NCI-H460 (cell line): ENCODE results near the gene INO80. TPM values are rescaled to one million over a fixed set of nuclear protein-coding genes. Genes with fewer than 3 reads are reported as not detected.
"Not testable (repeated sequence)": the region's sequence is repeated elsewhere in the genome, so short reads cannot be mapped to it uniquely, and the experiment has no call there.

ENCODE experiments used
- DNase-seq: peaks from one replicate; pipeline ENCODE4 v3.0.0-alpha.2; 2016; ENCODE audit warnings: low read depth; ENCODE audit errors: extremely low read depth
- total RNA-seq: library from RNA; depleted of rRNA; stranded (reverse); fragments of >200 nt; shearing (Covaris generic); gene quantifications from 2 replicates; pipeline ENCODE4 v1.2.3, GENCODE V29; 2014

The INO80 gene
- total RNA-seq, 1 experiment from 2014 or later: 25.2 TPM

DNA sequence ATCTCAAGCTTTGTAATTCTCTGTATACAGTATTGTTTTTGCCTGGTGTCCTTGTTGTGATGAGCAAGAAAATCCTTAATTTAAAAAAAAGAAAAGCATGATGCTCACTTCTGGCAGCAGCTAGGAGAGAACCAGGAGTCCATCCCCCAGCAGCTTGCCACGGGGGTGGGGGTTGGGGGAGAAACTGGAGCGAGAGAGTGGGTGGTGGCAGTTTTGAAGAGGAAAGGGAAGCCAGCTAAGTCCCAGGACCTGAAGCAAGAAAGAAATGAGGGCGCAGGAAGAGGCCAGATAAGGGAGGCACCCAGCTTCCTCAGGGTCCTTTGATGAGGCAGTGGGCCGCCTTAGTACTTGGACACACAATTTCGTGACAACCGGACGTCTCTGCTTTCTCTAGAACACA is 139.3 kb downstream of the INO80 start:
- no peak for DNase-seq

DNA sequence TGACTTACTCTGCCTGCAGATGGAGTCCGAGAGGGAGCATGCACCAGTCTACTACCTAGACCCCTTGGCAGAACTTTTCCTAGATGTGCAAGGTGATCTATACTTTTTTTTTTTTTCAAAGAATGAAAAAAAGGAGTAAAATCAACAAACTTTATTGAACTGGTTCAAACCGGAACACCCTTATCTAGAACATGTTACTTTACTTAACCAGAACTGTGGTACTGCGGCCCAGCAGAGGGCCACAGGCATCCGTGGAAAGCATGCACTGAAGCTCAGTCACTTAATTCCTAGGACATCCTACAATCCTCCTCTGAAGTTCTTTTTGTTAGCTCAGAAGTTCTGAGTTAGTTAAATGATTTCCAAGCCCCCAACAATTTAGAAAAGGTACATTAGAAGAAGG is 141.2 kb downstream of the INO80 start:
- DNase-seq: no peak

- no peak for DNase-seq
These were observed 146.7 kb downstream of the INO80 start for GRCh38 chr15:40969363-40969762.

- no peak for DNase-seq
These were observed 147.6 kb downstream of the INO80 start for GRCh38 chr15:40968290-40969085.

DNA sequence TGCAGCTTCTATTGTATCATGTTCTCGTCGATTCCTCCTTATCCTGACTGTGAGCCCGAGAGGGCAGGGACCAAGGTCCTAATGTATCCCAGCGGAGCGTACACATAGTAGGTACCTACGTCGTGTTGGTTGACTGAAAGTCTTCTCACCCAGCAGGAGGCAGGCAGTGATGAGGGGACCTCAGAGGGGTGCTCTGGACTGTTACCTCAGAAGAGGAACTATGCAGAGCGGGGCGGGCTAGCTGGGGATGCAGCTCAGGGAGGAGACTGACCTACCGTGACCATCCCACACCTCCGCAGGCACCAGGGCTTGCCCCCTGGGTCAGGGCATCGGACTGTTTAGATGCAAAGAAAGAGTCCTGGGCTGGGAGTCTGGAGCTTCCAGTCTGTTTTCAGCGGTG is 151.4 kb downstream of the INO80 start:
- DNase-seq: no peak

- no peak for DNase-seq
These were observed 152.1 kb downstream of the INO80 start for GRCh38 chr15:40964006-40964405.

DNA sequence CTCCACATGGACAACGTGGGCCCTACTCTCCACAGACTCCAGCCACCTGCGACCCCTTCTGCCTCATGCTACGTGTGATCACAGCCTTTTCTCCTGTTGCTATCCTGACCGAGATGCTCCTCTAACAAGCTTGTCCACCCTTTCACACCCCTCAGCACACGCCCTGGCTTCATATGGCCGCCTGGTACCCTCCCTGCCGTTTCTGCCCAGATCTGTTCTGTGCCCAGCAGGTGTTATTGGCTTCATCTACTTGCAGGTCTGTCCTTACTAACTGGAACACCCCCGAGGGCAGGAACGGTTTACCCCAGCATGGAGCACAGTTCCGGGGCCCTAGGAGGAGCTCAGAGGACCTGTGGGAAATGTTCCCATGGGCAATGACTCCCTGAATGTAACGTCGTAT is 152.9 kb downstream of the INO80 start:
- no peak for DNase-seq

GRCh38 chr15:40962317-40962716 is 153.8 kb downstream of the INO80 start:
- not testable (repeated sequence) for DNase-seq

DNA sequence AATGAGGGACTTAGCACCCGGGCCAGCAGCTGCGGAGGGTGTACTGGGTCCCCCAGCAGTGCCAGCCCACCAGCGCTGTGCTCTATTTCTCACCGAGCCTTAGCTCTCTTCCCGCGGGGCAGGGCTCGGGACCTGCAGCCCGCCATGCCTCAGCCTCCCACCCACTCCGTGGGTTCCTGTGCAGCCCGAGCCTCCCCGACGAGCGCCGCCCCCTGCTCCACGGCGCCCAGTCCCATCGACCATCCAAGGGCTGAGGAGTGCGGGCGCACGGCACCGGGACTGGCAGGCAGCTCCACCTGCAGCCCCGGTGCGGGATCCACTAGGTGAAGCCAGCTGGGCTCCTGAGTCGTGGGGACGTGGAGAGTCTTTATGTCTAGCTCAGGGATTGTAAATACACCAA is 154.3 kb downstream of the INO80 start:
- not testable (repeated sequence) for DNase-seq

DNA sequence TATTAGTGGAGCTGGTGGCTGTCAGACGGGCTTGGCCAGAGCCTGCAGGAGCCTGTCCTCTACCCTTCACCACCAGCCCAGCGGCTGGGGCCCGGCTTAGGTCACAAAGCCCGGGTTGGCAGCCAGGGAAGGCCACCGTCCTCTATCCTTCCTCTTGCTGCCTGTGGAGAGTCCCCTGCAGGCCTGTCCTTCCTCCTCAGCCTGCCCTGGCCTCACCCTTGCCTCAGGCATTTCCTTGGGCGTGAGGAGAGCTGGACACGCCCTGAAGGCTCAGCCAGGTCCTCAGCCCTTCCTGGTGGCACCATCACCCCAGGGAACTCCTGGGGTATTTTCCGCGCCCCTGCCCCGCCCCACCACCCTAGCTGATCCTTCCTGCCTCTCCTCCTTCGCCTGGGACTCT is 155.2 kb downstream of the INO80 start:
- no peak for DNase-seq

DNA sequence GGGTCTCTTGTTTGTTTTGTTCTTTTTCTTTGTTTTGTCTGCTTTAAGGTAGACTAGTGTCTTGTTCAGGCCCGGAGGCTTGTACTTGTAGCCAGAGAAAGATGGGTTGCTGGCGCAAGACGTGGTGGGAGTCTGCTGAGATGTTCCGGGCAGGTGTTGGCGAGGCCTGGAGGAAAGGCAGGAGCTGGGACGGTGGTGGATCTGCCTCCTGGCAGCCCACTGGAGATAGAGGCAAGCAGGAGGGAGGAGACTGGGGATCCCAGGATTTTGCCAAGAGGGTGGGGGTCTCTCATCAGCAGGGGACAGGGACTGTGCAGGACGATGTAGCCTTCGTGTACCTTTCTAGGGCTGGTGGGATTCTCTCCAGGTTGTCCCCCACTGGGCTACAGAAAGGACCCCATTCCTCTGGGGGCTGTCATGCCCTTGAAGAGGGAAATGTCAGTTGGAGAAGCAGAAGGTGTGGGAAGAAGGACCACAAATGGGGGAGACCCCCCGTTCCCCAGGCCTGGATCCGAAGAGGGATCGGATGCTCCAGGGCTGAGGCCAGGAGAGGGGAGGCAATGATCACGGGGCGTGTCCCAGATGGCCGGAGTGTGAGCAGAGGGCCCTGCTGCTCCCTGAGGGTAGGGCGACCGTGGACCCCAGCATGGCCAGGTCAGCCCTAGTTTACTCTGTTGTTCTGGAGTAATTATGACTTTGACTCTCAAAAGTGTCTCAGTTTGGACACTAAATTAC is 155.8 kb downstream of the INO80 start:
- DNase-seq: no peak

DNA sequence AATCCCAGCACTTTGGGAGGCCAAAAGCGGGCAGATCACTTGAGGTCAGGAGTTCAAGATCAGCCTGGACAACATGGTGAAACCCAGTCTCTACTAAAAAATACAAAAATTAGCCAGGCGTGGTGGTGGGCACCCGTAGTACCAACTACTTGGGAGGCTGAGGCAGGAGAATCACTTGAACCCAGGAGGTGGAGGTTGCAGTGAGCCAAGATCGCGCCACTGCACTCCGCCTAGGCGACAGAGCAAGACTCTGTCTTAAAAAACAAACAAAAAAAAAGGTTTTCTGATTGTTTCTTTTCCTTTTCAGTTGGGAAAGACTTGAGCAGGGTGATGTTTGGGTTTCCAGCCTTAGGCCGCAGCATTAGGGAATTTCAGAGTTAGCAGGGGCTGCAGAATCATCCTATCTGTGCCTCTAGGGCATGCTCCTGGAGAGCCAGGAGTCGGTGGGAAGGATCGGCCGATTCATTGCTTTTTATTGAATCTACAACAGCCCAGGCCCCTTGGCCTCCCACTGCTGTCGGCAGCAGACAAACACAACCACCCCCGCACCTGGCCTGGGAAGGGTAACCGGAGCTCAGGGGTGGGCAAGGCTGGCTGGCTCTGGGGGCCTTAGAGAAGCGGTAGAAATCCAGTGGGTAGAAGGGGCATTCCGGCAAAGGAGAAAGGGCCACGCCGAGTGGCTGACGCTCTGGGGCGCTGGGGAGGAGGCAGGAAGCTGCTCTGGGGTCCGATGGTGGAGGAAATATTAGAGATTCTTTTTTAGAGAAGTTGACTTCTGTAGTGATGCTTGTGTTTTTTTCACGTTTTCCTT is 156.5 kb downstream of the INO80 start:
- no peak for DNase-seq

DNA sequence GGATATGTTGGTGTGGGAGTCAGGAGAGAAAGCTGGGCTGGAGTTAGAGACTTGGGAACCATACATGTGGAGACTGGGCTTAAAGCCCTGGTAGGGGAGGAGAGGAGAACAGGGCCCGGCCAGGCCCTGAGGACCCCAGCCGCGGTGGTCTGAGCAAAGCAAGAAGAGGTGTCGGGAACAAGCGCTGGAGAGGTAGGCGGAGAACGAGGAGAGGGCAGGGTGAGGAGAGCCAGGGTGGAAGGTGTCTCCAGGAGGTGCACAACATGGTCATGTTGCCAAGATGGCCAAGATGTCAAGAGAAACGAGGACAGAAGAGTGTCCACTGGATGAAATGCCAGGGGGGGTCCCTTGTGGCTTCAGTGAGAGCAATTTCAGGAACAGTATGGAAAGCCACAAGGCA is 157.4 kb downstream of the INO80 start:
- DNase-seq: no peak

GRCh38 chr15:40958146-40958545 is 157.9 kb downstream of the INO80 start:
- DNase-seq: no peak

- no peak for DNase-seq
These were observed 158.5 kb downstream of the INO80 start for GRCh38 chr15:40957581-40958051.

DNA sequence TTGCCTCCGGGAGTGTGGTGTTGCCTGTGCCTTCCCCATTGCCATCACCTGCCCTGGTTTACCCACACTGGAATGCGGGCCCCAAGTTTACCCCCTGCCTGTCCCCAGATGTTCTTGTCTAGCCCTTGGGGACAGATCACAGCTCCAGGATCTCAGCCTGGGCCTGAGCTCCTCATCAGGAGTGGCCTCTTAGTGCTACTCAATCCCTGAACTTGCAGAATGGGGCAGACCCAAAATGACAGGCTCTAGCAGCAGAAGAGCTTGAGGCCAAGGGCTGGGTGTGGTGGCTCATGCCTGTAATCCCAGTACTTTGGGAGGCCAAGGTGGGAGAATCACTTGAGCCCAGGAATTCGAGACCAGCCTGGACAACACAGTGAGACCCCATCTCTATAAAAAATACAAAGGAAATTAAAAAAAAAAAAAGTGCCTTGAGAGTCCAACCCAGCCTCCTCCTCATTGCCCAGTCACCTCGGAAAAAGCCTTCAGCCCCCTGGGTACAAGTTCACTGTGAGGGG is 159.0 kb downstream of the INO80 start:
- DNase-seq: no peak

GRCh38 chr15:40956541-40956982 is 159.5 kb downstream of the INO80 start:
- no peak for DNase-seq

- no peak for DNase-seq
These were observed 160.0 kb downstream of the INO80 start for GRCh38 chr15:40955930-40956540.

DNA sequence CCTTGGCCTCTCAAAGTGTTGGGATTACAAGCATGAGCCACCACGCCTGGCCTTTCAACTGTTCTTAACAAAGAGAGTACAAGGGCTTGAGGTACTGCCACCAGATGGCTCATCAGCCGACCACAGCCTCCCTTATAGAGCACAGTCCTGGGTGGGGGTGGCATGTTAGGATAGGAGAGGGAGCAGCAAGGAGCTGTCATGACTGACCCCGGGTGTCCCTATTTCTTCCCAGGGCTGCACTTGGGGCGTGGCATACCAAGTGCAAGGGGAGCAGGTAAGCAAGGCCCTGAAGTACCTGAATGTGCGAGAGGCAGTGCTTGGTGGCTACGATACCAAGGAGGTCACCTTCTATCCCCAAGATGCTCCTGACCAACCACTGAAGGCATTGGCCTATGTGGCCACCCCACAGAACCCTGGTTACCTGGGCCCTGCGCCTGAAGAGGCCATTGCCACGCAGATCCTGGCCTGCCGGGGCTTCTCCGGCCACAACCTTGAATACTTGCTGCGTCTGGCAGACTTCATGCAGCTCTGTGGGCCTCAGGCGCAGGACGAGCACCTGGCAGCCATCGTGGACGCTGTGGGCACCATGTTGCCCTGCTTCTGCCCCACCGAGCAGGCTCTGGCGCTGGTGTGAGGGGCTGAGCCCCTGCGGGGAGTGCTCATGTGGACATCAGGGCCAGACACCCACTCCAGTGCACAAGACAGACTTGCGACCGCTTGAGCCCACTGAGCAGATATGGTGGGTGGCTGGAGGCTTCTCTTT is 160.8 kb downstream of the INO80 start:
- DNase-seq: no peak
